Measurements from ENCODE around the gene TBX1.

Gene TBX1

GRCh38 chr22:19798003-19798665 lies 37.6 kb downstream of the TBX1 start:
- Histone ChIP-seq H3K4me1 (peaks cover 14% of the 10 kb centered on the region), H3K4me3 (ENCODE audit: low read depth, low read length) (no peak overlapping the region), H3K36me3 (no peaks in the 10 kb centered on the region), H3K9me3 (no peaks in the 10 kb centered on the region), H3K27me3 (no peaks in the 10 kb centered on the region)
- no peak for TF ChIP-seq CTCF (IDR thresholded peaks at IDR 0.05; ENCODE audit: low read depth, low read length)
- no peak for DNase-seq

GRCh38 chr22:19798891-19799293 lies 38.3 kb downstream of the TBX1 start:
- peaks cover 14% of the 10 kb centered on the region for H3K4me1 ChIP-seq
- no peak overlapping the region for H3K4me3 ChIP-seq (ENCODE audit: low read depth, low read length)

GRCh38 chr22:19799322-19800190 lies 39.0 kb downstream of the TBX1 start:
- no peaks in the 10 kb centered on the region for H3K36me3 ChIP-seq
- no peak overlapping the region for H3K4me3 ChIP-seq (ENCODE audit: low read depth, low read length)
- peak; percentile 10 for TF ChIP-seq CTCF (IDR thresholded peaks at IDR 0.05; ENCODE audit: low read depth, low read length)
- peak; percentile 80 for DNase-seq
- H3K4me1 ChIP-seq: peaks cover 14% of the 10 kb centered on the region
- no peaks in the 10 kb centered on the region for H3K27me3 ChIP-seq
- no peaks in the 10 kb centered on the region for H3K9me3 ChIP-seq

More at GRCh38 chr22:19798891-19799293, 38.3 kb downstream of the TBX1 start:
- Histone ChIP-seq H3K9me3 (no peaks in the 10 kb centered on the region), H3K36me3 (no peaks in the 10 kb centered on the region), H3K27me3 (no peaks in the 10 kb centered on the region)
- DNase-seq: peak; percentile 17
- no peak for TF ChIP-seq CTCF (IDR thresholded peaks at IDR 0.05; ENCODE audit: low read depth, low read length)

GRCh38 chr22:19800306-19800705 lies 39.7 kb downstream of the TBX1 start:
- TF ChIP-seq CTCF (IDR thresholded peaks at IDR 0.05; ENCODE audit: low read depth, low read length): no peak
- Histone ChIP-seq H3K4me1 (peaks cover 14% of the 10 kb centered on the region), H3K27me3 (no peaks in the 10 kb centered on the region), H3K9me3 (no peaks in the 10 kb centered on the region), H3K36me3 (no peaks in the 10 kb centered on the region), H3K4me3 (ENCODE audit: low read depth, low read length) (no peak overlapping the region)
- DNase-seq: no peak

- H3K4me1 ChIP-seq: peaks cover 14% of the 10 kb centered on the region
- no peaks in the 10 kb centered on the region for H3K9me3 ChIP-seq
- no peaks in the 10 kb centered on the region for H3K27me3 ChIP-seq
- DNase-seq: peak; percentile 41
- peak; percentile 44 for TF ChIP-seq CTCF (IDR thresholded peaks at IDR 0.05; ENCODE audit: low read depth, low read length)
- H3K36me3 ChIP-seq: no peaks in the 10 kb centered on the region
- no peak overlapping the region for H3K4me3 ChIP-seq (ENCODE audit: low read depth, low read length)
These were observed 40.2 kb downstream of the TBX1 start for GRCh38 chr22:19800761-19801244.
